Liver (tissue), 9 donors: ENCODE data around the gene DNAJC7. TPM values are rescaled to one million over a fixed set of nuclear protein-coding genes. Genes with fewer than 3 reads are reported as not detected.

Experiments used
- DNase-seq: peaks from one replicate; pipeline ENCODE4 v3.0.0-alpha.2; 2017; ENCODE audit warnings: low spot score
- H3K27ac ChIP-seq, 2 donors: one replicate each; pipeline ENCODE4 v1.7.0; 2013; ENCODE audit warnings: inconsistent platforms in 2 of 2, low read length in 2 of 2, control low read depth in 1 of 2, low read depth in 1 of 2, mild to moderate bottlenecking in 1 of 2
- H3K27me3 ChIP-seq, 4 donors: one replicate each; pipeline versions ENCODE4 v1.6.1 to v1.7.0; 2013; ENCODE audit warnings: low read length in 3 of 4, inconsistent platforms in 1 of 4, mild to moderate bottlenecking in 1 of 4, moderate library complexity in 1 of 4; ENCODE audit not compliant: control insufficient read depth in 4 of 4, insufficient read depth in 4 of 4
- H3K36me3 ChIP-seq, 4 donors: one replicate each; pipeline versions ENCODE4 v1.6.1 to v1.7.0; 2013; ENCODE audit warnings: low read length in 3 of 4, mild to moderate bottlenecking in 3 of 4, low read depth in 1 of 4, moderate library complexity in 1 of 4; ENCODE audit not compliant: control insufficient read depth in 4 of 4, insufficient read depth in 3 of 4
- H3K4me1 ChIP-seq, 4 donors: one replicate each; pipeline versions ENCODE4 v1.6.1 to v1.7.0; 2013; ENCODE audit warnings: low read length in 3 of 4, mild to moderate bottlenecking in 3 of 4, moderate library complexity in 1 of 4; ENCODE audit not compliant: control insufficient read depth in 4 of 4, insufficient read depth in 4 of 4
- H3K4me3 ChIP-seq, 3 donors: one replicate each; pipeline versions ENCODE4 v1.6.1 to v1.7.0; 2013; ENCODE audit warnings: low read length in 3 of 3, control low read depth in 1 of 3, low read depth in 1 of 3, mild to moderate bottlenecking in 1 of 3
- H3K9ac ChIP-seq, 2 donors: one replicate each; pipeline ENCODE4 v1.7.0; 2013; ENCODE audit warnings: low read length in 2 of 2, mild to moderate bottlenecking in 2 of 2, moderate library complexity in 2 of 2, control low read depth in 1 of 2, low read depth in 1 of 2
- H3K9me3 ChIP-seq, 4 donors: one replicate each; pipeline versions ENCODE4 v1.6.1 to v1.7.0; 2013; ENCODE audit warnings: low read length in 3 of 4; ENCODE audit not compliant: control insufficient read depth in 4 of 4
- FOXA1 ChIP-seq: IDR thresholded peaks from 2 replicates; pipeline ENCODE4 v1.6.1; 2016; ENCODE audit warnings: antibody characterized with exemption
- FOXA2 ChIP-seq: IDR thresholded peaks from 2 replicates; pipeline ENCODE4 v1.6.1; 2016; ENCODE audit warnings: antibody characterized with exemption
- GABPA ChIP-seq, 2 donors: IDR thresholded peaks in 1 of 2; conservative IDR thresholded peaks in 1 of 2; 2 replicates each; pipeline ENCODE4 v1.6.1; 2016; ENCODE audit warnings: antibody characterized with exemption in 2 of 2, mild to moderate bottlenecking in 1 of 2, moderate library complexity in 1 of 2
- HNF4G ChIP-seq: IDR thresholded peaks from 2 replicates; pipeline ENCODE4 v1.6.1; 2016; ENCODE audit warnings: antibody characterized with exemption
- NR2F2 ChIP-seq: IDR thresholded peaks from 2 replicates; pipeline ENCODE4 v1.6.1; 2016; ENCODE audit warnings: antibody characterized with exemption
- RAD21 ChIP-seq, 2 donors: IDR thresholded peaks; 2 replicates each; pipeline ENCODE4 v1.6.1; 2016; ENCODE audit warnings: antibody characterized with exemption in 2 of 2, mild to moderate bottlenecking in 2 of 2
- RXRA ChIP-seq, 2 donors: IDR thresholded peaks; 2 replicates each; pipeline ENCODE4 v1.6.1; 2017 to 2018; ENCODE audit warnings: antibody characterized with exemption in 2 of 2, mild to moderate bottlenecking in 1 of 2
- YY1 ChIP-seq: IDR thresholded peaks from 2 replicates; pipeline ENCODE4 v1.6.1; 2016; ENCODE audit warnings: antibody characterized with exemption, mild to moderate bottlenecking
- ZBTB33 ChIP-seq: IDR thresholded peaks from 2 replicates; pipeline ENCODE4 v1.6.1; 2016; ENCODE audit warnings: antibody characterized with exemption
- WGBS: extraction: QIAGEN DNeasy Blood & Tissue Kit; methylation state at CpG from one replicate; pipeline ENCODE4 v1.1.7; 2013; 5-methylcytosine and 5-hydroxymethylcytosine counted together
- polyA plus RNA-seq, 2 donors: library from polyadenylated mRNA; stranded (reverse) in 1 of 2; unstranded in 1 of 2; fragments of 200-250 nt in 1 of 2; fragments of >200 nt in 1 of 2; fragmentation: Nextera tagmentation in 1 of 2; extraction: Ambion mirVana in 1 of 2; gene quantifications; one replicate each; pipeline versions ENCODE4 v1.2.1 to v1.2.3, GENCODE V29; 2013 to 2015
- total RNA-seq, 2 donors: library from RNA; depleted of rRNA; stranded (reverse); fragments of >200 nt; gene quantifications; one replicate each; pipeline ENCODE4 v1.2.3, GENCODE V29; 2014
- TF ChIP-seq, protein P1 (sequence below): IDR thresholded peaks from 2 replicates; pipeline ENCODE4 v1.6.1; 2016; ENCODE audit warnings: antibody characterized with exemption
- TF ChIP-seq, protein P2 (sequence below): IDR thresholded peaks from 2 replicates; pipeline ENCODE4 v1.6.1; 2016; ENCODE audit warnings: antibody characterized with exemption, mild to moderate bottlenecking
- TF ChIP-seq, protein P3 (sequence below): IDR thresholded peaks from 2 replicates; pipeline ENCODE4 v1.6.1; 2016; ENCODE audit warnings: antibody characterized with exemption
- TF ChIP-seq, protein P4 (sequence below): fragments of 150-350 bp; IDR thresholded peaks from 2 replicates; pipeline ENCODE4 v1.5.1; 2017; ENCODE audit warnings: improper control_type of control experiment, low read depth, low read length; ENCODE audit not compliant: missing input control
- donor health status: healthy.
- donor health status: healthy.
- donor health status: healthy.
- donor health status: healthy.
- donor health status: healthy.

DNAJC7 gene
- total and polyA plus RNA-seq, 4 donors = 28.7 to 33.9 (median 30.6) TPM

DNA sequence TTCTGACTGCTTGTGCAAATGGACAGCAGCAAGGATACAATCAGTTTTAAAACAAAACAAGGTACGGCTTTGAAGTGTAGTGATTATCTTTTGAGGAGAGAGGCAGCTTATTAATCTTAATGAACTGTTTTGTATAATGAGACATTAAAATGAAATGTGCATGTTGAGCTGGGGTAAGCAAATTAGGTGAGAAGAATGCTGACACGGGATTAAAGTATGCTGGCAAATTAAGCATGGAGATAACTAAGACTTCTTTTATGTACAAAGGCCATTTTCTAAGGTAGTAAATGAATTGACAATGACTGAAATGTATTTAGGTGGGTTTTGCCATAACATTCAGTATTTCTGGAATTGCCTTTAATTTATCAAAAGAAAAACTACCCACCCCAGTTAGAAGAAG, 18.7 kb downstream of the DNAJC7 start:
- 45% methylated on average over 2 of the region's 2 CpGs for WGBS
- no peaks in the 10 kb centered on the region for H3K9me3 ChIP-seq
- no peaks in the 10 kb centered on the region for H3K27me3 ChIP-seq
- peaks cover 5 to 10% (median 6%) of the 10 kb centered on the region in 4 donors for H3K4me1 ChIP-seq
- no peak for TF ChIP-seq FOXA1
- no peak for TF ChIP-seq FOXA2
- no peak for TF ChIP-seq YY1
- H3K9ac ChIP-seq = no peak overlapping the region
- H3K27ac ChIP-seq = no peak overlapping the region
- no peak for DNase-seq
- H3K4me3 ChIP-seq = no peak overlapping the region
- H3K36me3 ChIP-seq = peaks cover 10 to 49% (median 38%) of the 10 kb centered on the region in 4 donors

- H3K9ac ChIP-seq = no peak overlapping the region
- TF ChIP-seq, protein P1, sequence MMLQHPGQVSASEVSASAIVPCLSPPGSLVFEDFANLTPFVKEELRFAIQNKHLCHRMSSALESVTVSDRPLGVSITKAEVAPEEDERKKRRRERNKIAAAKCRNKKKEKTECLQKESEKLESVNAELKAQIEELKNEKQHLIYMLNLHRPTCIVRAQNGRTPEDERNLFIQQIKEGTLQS = no peak
- TF ChIP-seq HNF4G (no peak), RXRA (IDR thresholded peaks at IDR 0.05) (no peak), GABPA (IDR thresholded peaks at IDR 0.05 in 1 of 2, conservative IDR thresholded peaks at IDR 0.05 in 1 of 2) (no peak), RAD21 (IDR thresholded peaks at IDR 0.05) (no peak), YY1 (no peak), FOXA2 (no peak), FOXA1 (no peak)
- TF ChIP-seq, protein P2, sequence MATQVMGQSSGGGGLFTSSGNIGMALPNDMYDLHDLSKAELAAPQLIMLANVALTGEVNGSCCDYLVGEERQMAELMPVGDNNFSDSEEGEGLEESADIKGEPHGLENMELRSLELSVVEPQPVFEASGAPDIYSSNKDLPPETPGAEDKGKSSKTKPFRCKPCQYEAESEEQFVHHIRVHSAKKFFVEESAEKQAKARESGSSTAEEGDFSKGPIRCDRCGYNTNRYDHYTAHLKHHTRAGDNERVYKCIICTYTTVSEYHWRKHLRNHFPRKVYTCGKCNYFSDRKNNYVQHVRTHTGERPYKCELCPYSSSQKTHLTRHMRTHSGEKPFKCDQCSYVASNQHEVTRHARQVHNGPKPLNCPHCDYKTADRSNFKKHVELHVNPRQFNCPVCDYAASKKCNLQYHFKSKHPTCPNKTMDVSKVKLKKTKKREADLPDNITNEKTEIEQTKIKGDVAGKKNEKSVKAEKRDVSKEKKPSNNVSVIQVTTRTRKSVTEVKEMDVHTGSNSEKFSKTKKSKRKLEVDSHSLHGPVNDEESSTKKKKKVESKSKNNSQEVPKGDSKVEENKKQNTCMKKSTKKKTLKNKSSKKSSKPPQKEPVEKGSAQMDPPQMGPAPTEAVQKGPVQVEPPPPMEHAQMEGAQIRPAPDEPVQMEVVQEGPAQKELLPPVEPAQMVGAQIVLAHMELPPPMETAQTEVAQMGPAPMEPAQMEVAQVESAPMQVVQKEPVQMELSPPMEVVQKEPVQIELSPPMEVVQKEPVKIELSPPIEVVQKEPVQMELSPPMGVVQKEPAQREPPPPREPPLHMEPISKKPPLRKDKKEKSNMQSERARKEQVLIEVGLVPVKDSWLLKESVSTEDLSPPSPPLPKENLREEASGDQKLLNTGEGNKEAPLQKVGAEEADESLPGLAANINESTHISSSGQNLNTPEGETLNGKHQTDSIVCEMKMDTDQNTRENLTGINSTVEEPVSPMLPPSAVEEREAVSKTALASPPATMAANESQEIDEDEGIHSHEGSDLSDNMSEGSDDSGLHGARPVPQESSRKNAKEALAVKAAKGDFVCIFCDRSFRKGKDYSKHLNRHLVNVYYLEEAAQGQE = no peak
- TF ChIP-seq, protein P3, sequence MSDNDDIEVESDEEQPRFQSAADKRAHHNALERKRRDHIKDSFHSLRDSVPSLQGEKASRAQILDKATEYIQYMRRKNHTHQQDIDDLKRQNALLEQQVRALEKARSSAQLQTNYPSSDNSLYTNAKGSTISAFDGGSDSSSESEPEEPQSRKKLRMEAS = no peak
- H3K27me3 ChIP-seq = no peaks in the 10 kb centered on the region
- no peaks in the 10 kb centered on the region for H3K9me3 ChIP-seq
- peaks cover 10 to 54% (median 48%) of the 10 kb centered on the region in 4 donors for H3K36me3 ChIP-seq
- no peaks in the 10 kb centered on the region for H3K4me1 ChIP-seq
- 92% methylated on average over 2 of the region's 2 CpGs for WGBS
- H3K27ac ChIP-seq = no peak overlapping the region
- no peak for DNase-seq
- no peak overlapping the region for H3K4me3 ChIP-seq
These were observed 20.4 kb downstream of the DNAJC7 start for GRCh38 chr17:41996855-41997164.

GRCh38 chr17:41992576-41992975, 24.7 kb downstream of the DNAJC7 start:
- TF ChIP-seq HNF4G (no peak), NR2F2 (no peak), FOXA2 (no peak), ZBTB33 (no peak), YY1 (no peak)
- TF ChIP-seq, protein P4, sequence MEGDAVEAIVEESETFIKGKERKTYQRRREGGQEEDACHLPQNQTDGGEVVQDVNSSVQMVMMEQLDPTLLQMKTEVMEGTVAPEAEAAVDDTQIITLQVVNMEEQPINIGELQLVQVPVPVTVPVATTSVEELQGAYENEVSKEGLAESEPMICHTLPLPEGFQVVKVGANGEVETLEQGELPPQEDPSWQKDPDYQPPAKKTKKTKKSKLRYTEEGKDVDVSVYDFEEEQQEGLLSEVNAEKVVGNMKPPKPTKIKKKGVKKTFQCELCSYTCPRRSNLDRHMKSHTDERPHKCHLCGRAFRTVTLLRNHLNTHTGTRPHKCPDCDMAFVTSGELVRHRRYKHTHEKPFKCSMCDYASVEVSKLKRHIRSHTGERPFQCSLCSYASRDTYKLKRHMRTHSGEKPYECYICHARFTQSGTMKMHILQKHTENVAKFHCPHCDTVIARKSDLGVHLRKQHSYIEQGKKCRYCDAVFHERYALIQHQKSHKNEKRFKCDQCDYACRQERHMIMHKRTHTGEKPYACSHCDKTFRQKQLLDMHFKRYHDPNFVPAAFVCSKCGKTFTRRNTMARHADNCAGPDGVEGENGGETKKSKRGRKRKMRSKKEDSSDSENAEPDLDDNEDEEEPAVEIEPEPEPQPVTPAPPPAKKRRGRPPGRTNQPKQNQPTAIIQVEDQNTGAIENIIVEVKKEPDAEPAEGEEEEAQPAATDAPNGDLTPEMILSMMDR = no peak
- TF ChIP-seq, protein P1 = no peak
- H3K4me1 ChIP-seq = peaks cover 4 to 28% (median 23%) of the 10 kb centered on the region in 4 donors

More at GRCh38 chr17:41992576-41992975, 24.7 kb downstream of the DNAJC7 start:
- no peak overlapping the region for H3K27ac ChIP-seq
- no peaks in the 10 kb centered on the region for H3K27me3 ChIP-seq
- peaks cover 11 to 62% (median 55%) of the 10 kb centered on the region in 4 donors for H3K36me3 ChIP-seq
- H3K9ac ChIP-seq = no peak overlapping the region
- no peak for DNase-seq
- whole genome bisulfite sequencing = 86% methylated on average over 3 of the region's 3 CpGs
- H3K4me3 ChIP-seq = no peak overlapping the region
- H3K9me3 ChIP-seq = no peaks in the 10 kb centered on the region
